ENCODE results near the gene TSHZ3.

Gene TSHZ3

GRCh38 chr19:31354799-31355664 is 5.8 kb upstream of the TSHZ3 start:
- DNase-seq (ENCODE audit: low read depth): no peak

- no peak for DNase-seq (ENCODE audit: low read depth)
These were observed 5.1 kb upstream of the TSHZ3 start for GRCh38 chr19:31354316-31354715.

- no peak for DNase-seq (ENCODE audit: low read depth)
These were observed 4.6 kb upstream of the TSHZ3 start for GRCh38 chr19:31353833-31354232.

GRCh38 chr19:31352782-31353651 is 3.8 kb upstream of the TSHZ3 start:
- no peak for DNase-seq (ENCODE audit: low read depth)

- no peak for DNase-seq (ENCODE audit: low read depth)
These were observed 3.1 kb upstream of the TSHZ3 start for GRCh38 chr19:31352296-31352781.

GRCh38 chr19:31351855-31352195 is 2.6 kb upstream of the TSHZ3 start:
- no peak for DNase-seq (ENCODE audit: low read depth)

GRCh38 chr19:31351056-31351854 is 2.0 kb upstream of the TSHZ3 start:
- DNase-seq (ENCODE audit: low read depth): peak; percentile 79

GRCh38 chr19:31350693-31351055 is 1.4 kb upstream of the TSHZ3 start:
- DNase-seq (ENCODE audit: low read depth): peak; percentile 65

GRCh38 chr19:31350033-31350692 is 927 bp upstream of the TSHZ3 start:
- no peak for DNase-seq (ENCODE audit: low read depth)

GRCh38 chr19:31348481-31349159 is 616 bp downstream of the TSHZ3 start:
- DNase-seq (ENCODE audit: low read depth): peak; percentile 51

GRCh38 chr19:31347828-31348392 is 1.3 kb downstream of the TSHZ3 start:
- DNase-seq (ENCODE audit: low read depth): no peak

- no peak for DNase-seq (ENCODE audit: low read depth)
These were observed 1.9 kb downstream of the TSHZ3 start for GRCh38 chr19:31347354-31347753.

GRCh38 chr19:31346184-31347059 is 2.8 kb downstream of the TSHZ3 start:
- no peak for DNase-seq (ENCODE audit: low read depth)

- DNase-seq (ENCODE audit: low read depth): no peak
These were observed 4.8 kb downstream of the TSHZ3 start for GRCh38 chr19:31344403-31344802.

- DNase-seq (ENCODE audit: low read depth): no peak
These were observed 6.3 kb downstream of the TSHZ3 start for GRCh38 chr19:31342926-31343325.

- DNase-seq (ENCODE audit: low read depth): peak; percentile 45
These were observed 8.9 kb downstream of the TSHZ3 start for GRCh38 chr19:31340042-31341025.

- DNase-seq (ENCODE audit: low read depth): no peak
These were observed 9.8 kb downstream of the TSHZ3 start for GRCh38 chr19:31339411-31339810.

GRCh38 chr19:31338069-31338776 is 11.0 kb downstream of the TSHZ3 start:
- peak; percentile 81 for DNase-seq (ENCODE audit: low read depth)
